Testis (tissue), 2 donors: ENCODE data around the gene NCKAP5.

Experiments used
- POLR2A ChIP-seq: fragments of 450-650 bp; IDR thresholded peaks from one replicate; pipeline ENCODE4 v1.6.1; 2017; ENCODE audit warnings: antibody characterized with exemption, mild to moderate bottlenecking, moderate library complexity
- TF ChIP-seq, protein P1 (sequence below), 3 experiments: fragments of 450-650 bp in 2 of 3; fragments of 200-600 bp in 1 of 3; sonication (generic) in 1 of 3; IDR thresholded peaks; one replicate each; pipeline ENCODE4 v1.5.1; 2016 to 2019; ENCODE audit warnings: antibody characterized with exemption in 3 of 3, mild to moderate bottlenecking in 2 of 3, moderate library complexity in 1 of 3

DNA sequence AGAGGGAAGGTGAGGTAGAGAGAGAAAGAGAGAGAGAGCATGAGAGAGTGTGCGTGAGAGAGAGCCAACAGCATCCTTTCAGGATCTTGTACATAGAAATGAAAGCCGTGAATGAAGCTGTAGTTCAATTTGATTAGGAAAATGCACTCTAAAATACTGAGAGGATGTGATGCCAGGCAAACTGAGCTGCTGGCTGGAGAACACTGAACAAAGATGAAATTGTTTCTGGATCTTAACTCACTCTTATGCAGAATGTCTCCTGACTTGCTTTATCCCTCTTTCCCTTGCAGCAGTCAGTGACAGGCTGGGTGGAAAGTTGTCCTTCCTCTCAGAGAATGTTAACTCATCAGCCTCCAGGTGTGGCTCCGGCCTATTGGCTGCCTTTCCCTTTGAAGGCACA, 908.9 kb downstream of the NCKAP5 start:
- TF ChIP-seq, protein P1, sequence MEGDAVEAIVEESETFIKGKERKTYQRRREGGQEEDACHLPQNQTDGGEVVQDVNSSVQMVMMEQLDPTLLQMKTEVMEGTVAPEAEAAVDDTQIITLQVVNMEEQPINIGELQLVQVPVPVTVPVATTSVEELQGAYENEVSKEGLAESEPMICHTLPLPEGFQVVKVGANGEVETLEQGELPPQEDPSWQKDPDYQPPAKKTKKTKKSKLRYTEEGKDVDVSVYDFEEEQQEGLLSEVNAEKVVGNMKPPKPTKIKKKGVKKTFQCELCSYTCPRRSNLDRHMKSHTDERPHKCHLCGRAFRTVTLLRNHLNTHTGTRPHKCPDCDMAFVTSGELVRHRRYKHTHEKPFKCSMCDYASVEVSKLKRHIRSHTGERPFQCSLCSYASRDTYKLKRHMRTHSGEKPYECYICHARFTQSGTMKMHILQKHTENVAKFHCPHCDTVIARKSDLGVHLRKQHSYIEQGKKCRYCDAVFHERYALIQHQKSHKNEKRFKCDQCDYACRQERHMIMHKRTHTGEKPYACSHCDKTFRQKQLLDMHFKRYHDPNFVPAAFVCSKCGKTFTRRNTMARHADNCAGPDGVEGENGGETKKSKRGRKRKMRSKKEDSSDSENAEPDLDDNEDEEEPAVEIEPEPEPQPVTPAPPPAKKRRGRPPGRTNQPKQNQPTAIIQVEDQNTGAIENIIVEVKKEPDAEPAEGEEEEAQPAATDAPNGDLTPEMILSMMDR (IDR thresholded peaks at IDR 0.05): no peak
- TF ChIP-seq POLR2A: no peak
